Measurements from ENCODE around the gene GADD45B. TPM values are rescaled to one million over a fixed set of nuclear protein-coding genes. Genes with fewer than 3 reads are reported as not detected.

The GADD45B gene
- total RNA-seq, 1 experiment from 2014 or later = 16.2 TPM

GRCh38 chr19:2511991-2512390 is 36.1 kb downstream of the GADD45B start:
- H3T11ph ChIP-seq (ENCODE audit: low read length) = no peak overlapping the region
- H2AFZ ChIP-seq (ENCODE audit: low read length) = no peak overlapping the region
- no peaks in the 10 kb centered on the region for H3K27me3 ChIP-seq (ENCODE audit: insufficient read depth, low read length)
- H3K27me3 Mint-ChIP-seq (ENCODE audit: low read depth) = no peaks in the 10 kb centered on the region
- H3K4me1 Mint-ChIP-seq = peaks cover 3 to 10% of the 10 kb centered on the region in 2 experiments; a peak in 2 of 4 replicates
- no peak overlapping the region for H3K9ac ChIP-seq (ENCODE audit: extremely low read depth, insufficient read length, low read length)
- H3K56ac ChIP-seq (ENCODE audit: insufficient read length, low read depth, low read length) = no peak overlapping the region
- no peak overlapping the region for H4K5ac ChIP-seq (ENCODE audit: insufficient read length, low read depth, low read length)
- H3K79me1 ChIP-seq (ENCODE audit: insufficient read depth, low read depth, low read length, poor library complexity, severe bottlenecking) = no peaks in the 10 kb centered on the region
- no peak overlapping the region for H2AK5ac ChIP-seq (ENCODE audit: insufficient read length, low read length)
- H3K23me2 ChIP-seq (ENCODE audit: insufficient read length, low read depth, low read length, poor library complexity, severe bottlenecking) = no peaks in the 10 kb centered on the region
- no peak overlapping the region for H2BK15ac ChIP-seq (ENCODE audit: low read depth, low read length)
- no peak overlapping the region for H2BK5ac ChIP-seq (ENCODE audit: insufficient read length, low read length)
- no peaks in the 10 kb centered on the region; the same call in 1 of the 2 replicates for H3K4me1 ChIP-seq (ENCODE audit: insufficient read depth, low read length)
- TF ChIP-seq CTCF (conservative IDR thresholded peaks at IDR 0.05) = no peak
- no peak overlapping the region for H2BK120ac ChIP-seq (ENCODE audit: low read depth, low read length, poor library complexity, severe bottlenecking)
- no peak overlapping the region for H3K4ac ChIP-seq (ENCODE audit: low read depth, low read length)
- no peak overlapping the region for H4K91ac ChIP-seq (ENCODE audit: insufficient read length, low read depth, low read length)
- peaks cover 0 to 3% of the 10 kb centered on the region in 2 experiments; a peak in 2 of 5 replicates for H3K9me3 Mint-ChIP-seq
- H3K4me3 Mint-ChIP-seq = no peak overlapping the region
- H3K14ac ChIP-seq (ENCODE audit: insufficient read depth, low read length) = no peak overlapping the region; the same call in 1 of the 2 replicates
- H3K36me3 Mint-ChIP-seq (ENCODE audit: insufficient read depth in 1 of 3, low read depth in 3 of 3) = peaks cover 0 to 4% (median 3%) of the 10 kb centered on the region in 3 experiments; a peak in 3 of 7 replicates
- H3K9me3 ChIP-seq (ENCODE audit: control insufficient read depth, low read depth, low read length) = no peaks in the 10 kb centered on the region
- H3K27ac Mint-ChIP-seq = no peak overlapping the region
- H3K18ac ChIP-seq (ENCODE audit: insufficient read length, low read depth, low read length) = no peak overlapping the region
- no peak overlapping the region for H3K23ac ChIP-seq (ENCODE audit: insufficient read length, low read depth, low read length)
- H2BK12ac ChIP-seq (ENCODE audit: insufficient read length, low read depth, low read length) = no peak overlapping the region
- no peak for DNase-seq
- no CpG with 5 or more reads among the region's 21 CpGs for WGBS (ENCODE audit: extremely low coverage, insufficient read length, low lambda C conversion rate)
- H2BK20ac ChIP-seq (ENCODE audit: low read depth, low read length, poor library complexity, severe bottlenecking) = no peak overlapping the region
- no peaks in the 10 kb centered on the region for H4K20me1 ChIP-seq (ENCODE audit: control insufficient read depth, insufficient read depth, insufficient read length)
- no peak overlapping the region for H3K27ac ChIP-seq (ENCODE audit: insufficient read length, low read depth, low read length)
- H3K4me2 ChIP-seq (ENCODE audit: insufficient read depth, insufficient read length, low read length) = no peak overlapping the region
- no peaks in the 10 kb centered on the region for H3K79me2 ChIP-seq (ENCODE audit: insufficient read depth, low read length)
- H4K8ac ChIP-seq (replicated peaks; ENCODE audit: insufficient read length, low read depth, low read length) = no peak overlapping the region

All from H9 (cell line).